HG03066 (cell line): ENCODE results near the gene PLXNA2.

ENCODE experiments used
- ATAC-seq: cut with Tn5 transposase; IDR thresholded peaks from one replicate; pipeline ENCODE4 v1.9.1; 2021; ENCODE audit warnings: low read depth; ENCODE audit not compliant: unreplicated experiment

The PLXNA2 gene

DNA sequence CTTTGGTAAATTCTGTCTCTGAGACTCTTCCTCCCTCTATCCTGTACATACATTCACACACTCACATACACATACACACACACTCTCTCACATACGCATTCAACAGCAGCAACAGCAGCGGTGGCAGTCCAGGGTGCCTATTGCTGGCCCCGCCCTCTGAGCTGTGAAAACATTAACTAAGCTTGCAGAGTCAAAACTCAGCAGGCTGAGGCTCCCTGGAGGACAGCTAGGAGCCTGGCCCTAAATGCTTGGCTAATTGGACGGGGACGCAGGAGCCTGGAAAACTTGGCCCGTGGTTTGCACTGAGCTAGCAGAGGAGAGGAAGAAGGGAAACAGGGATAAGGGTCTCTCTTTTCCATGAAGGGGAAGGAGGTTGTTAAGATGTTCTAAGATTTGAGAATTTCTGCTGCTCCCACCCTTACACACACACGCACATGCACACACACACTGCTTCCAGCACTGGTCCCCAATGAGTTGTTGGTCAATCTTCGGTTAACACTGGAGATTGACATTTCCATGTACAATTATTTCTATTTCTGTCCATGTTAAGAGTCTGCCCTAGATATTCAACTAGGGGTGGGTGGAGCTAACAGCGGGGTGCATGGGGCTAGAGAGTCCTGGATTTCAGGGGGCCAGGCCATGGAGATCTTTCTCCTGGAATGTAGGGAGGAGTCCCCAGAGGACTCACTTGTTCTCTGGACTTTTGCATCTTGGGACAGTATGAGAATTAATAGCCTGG, 94.2 kb downstream of the PLXNA2 start:
- no peak for ATAC-seq

DNA sequence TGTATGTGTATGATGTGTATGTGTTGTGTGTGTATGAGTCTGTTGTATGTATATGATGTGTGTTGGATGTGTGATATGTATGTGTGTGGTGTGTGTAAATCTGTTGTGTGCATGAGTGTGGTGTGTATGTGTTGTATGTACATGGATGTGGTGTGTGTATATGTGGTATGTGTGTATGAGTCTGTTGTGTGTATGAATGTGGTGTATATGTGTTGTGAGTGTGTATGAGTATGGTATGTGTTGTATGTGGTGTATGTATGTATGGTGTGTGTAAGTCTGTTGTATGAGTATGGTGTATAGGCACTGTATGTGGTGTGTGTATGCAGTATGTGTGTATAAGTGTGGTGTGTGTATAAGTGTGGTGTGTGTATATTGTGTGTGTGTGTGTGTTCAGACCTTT, 95.0 kb downstream of the PLXNA2 start:
- ATAC-seq = no peak

DNA sequence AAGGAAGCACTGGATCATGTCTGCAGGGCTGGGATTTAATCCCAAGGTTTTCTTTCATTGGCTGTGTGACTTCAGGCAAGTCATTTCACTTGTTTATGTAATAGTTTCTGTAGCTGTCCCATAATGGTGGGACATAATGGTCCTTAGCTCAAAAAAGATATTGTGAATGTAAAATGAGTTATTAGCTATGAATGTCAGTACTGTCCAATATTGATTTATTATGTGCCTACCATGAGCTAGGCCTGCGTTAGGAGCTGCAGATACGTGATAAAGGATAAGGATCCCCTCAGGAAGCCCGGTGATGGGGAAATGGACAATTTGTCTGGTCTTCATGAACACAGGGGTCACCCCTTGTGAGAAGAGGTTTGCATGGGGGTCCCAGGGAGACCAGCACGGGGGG, 95.8 kb downstream of the PLXNA2 start:
- ATAC-seq = no peak

DNA sequence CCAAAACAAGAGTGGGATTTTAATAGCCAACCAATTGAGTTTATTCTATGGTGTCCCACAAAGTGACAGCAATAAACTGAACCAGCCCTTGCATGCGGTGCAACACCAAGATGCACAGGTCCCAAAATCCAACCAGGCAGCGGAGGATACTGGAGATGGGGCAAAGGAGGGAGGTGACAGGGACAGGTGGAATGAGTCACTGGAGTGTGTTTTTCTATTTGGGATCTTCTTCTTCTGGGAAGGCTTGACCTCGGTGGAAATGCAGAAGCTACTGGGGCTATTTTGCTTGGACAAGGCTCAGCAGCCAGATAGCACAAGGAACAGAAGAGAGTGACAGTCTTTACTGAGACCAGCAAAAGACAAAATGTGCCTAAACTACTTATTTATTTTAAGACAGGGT, 97.5 kb downstream of the PLXNA2 start:
- ATAC-seq = no peak

DNA sequence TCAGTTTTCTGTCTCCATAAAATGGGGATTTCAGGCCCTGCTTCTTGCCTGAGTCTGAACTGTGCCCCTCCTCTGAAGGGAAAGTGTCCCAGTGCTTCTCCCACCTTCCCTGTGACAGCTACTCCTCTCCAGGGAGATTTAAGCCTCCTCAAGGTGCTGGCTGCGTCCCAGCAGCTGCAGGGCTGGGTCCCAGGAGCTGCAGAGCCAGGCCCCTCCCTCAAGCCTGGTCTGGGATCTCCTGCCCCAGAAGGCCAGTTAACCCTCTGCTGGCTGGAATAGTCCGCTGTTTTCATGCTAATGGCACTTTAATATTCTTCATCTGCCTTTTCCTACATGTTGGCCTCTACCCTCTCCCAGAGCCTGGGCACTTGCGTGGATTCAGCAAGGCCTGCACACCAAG, 99.0 kb downstream of the PLXNA2 start:
- ATAC-seq = no peak

DNA sequence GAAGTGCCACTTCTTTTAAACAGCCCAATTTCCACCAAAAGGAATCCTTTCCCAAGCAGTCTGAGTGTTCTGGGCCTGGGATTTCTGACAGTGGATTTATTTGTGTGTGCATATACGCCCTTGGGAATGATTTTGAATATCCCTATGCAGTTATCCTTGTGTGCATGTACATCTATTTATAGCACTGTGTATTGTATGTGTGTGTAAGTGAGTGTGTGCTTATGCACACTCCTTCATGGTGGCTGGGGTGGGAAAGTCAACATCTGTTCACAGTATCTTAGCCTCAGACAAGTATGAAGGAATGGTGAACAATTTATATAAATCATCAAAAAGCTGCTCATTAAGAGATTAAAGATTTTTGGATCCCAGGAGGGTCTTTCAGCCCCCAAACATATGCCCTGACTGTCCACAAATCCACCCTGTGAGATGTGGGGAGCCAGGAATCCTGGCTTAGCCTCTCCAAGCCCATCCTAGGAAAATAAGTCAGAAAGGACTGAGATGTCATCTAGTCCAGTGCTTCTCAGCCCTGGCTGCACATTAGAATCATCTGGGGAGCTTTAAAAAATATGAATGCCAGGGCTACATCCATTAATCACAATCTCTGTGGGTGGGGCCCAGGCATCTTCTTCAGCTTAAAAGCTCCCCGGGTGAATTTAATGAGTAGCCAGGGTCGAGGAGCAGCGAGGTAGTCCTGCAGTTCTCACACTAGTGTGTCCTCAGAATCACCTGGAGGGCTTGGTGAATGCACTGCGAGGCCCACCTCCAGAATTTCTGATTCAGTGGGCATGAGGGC, 101.4 kb downstream of the PLXNA2 start:
- no peak for ATAC-seq

DNA sequence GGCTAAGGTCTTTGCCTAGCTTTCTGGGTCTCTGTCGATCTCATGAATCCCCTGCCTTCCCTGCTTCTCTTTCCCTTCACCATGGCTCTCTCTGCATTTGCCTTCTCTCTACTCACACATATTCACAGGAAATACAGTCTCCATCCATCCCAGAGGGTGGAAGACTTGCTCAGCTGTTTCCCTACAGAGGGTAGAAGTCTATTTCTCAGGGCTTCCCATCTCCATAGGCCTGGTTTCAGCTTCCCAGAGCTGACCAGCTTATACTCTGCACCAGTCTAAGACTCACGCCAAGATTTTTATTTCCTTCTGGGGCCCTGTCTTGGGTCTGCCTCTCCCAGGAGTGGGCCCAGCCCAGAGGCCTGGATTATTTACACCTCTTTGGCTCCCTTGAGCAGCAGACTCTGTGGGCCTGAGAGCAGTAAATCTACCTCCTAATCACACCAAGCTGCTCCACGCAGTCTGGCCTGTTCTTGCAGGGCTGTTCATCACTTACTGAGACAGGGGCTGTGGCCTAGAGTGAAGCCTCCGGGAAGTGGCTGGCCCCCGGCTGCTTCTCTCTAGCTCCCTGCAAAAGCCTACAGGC, 102.5 kb downstream of the PLXNA2 start:
- no peak for ATAC-seq

DNA sequence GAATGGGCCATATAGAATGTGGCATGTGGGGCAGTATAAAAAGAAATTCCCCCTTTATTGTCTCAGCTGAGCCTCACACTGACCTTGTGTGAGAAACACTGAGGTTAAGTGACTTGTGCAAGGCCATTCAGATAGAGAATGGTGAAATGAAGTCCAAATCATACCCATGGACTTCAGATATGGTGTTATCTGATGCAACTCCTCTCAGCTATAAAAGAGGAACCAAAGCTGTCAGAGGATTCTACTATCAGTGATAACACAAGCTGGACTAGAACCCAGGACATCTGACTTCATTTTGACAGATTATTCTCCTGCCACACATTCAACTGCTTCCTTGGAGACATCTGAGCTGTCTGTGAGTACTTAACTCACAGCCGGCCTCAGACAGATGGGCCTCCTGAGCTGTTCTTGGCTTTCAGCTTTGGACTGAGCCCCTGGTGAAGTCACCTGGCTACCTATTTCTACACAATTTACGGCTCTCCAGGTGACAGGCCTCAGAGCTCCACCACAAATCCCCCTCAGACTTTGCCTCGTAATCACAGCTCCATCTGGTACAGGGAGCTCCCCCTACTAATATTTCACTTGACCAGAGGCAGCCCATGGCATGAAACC, 104.6 kb downstream of the PLXNA2 start:
- no peak for ATAC-seq

DNA sequence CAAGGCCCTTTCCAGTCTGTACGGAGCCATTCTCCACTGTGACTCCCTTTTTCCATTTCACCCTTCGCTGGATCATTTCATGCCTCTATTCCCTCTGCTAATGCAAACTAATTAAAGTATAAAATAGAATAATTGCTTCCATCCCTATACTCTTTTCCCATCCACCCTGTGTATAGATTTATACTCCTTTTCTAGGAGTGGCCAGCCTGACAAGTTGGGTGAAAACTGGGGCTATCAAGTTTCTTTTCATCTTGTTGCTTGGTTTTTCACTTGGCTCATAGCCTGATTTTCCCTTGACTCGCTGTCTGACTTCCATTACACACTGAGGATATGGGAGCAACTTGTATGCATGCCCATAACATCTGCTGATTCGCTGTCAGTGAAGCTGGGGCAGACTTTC, 107.0 kb downstream of the PLXNA2 start:
- ATAC-seq = no peak

DNA sequence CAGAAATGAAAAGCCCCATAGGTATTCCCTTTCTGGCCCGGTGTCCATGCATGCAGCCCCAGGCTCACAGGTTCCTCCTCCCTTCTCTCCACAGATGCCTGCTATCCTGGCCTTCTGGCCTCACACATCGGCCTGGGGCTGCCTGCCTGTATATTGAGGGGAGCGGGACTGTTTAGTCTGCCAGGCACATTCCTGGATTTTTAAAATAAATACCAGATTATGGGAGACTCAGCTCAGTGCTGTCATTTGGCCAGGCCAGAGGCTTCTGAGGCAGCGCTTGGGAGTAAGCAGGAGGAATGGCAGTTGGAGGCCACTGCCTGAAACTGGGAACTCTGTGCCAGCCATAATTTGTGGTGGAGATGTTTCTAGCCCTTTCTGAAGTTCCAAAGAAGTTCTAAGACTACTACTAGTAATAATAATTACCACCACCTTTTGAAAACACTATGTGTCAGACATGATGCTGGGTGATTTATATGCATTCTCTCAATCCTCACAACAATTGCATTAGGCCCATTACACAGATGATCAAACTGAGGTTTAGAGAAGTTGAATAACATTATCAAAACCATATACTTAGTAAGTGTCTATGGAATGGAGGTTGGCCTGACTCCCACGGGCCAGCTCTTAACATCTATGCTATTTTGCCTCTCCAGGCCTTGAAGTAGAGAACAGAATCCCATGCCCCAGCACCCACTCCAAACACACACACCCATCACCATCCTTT, 107.6 kb downstream of the PLXNA2 start:
- no peak for ATAC-seq

DNA sequence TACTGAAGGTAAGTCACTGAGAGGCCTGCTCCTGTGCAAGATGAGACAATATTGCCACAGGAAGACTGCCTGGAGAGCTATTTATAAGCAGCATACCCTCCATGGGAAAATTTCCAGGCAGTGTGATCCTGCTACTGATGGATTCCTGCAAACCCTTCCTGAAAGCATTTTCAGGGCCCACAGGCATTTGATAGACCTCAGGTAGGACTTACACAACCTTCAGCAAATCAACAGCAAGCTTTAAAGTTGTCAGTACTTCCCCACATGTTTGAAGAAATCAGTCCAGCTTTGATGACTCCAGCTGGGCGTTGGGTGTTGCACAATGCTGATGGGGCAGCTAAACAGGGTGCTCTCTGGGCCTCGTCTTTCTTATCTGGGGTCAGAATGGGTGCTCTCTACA, 108.8 kb downstream of the PLXNA2 start:
- no peak for ATAC-seq

DNA sequence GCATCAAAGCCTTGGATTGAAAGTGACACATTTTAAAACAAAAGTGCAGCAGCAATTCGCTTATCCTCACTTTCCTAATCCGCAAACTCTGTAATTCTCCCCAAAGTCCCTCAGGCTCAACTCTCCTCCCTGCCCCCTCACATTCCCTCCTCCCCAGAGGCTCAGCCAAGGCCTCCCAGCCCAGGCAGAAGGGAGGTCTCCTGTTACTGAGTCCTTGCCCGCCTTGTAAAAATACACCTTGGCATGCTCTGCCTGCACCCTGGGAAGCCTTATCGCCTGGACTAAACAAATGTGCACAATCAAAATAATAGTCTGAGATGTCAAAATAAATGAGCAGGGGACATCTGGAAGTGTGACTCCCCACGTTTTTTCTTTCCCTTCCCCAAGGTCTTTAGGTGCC, 109.7 kb downstream of the PLXNA2 start:
- no peak for ATAC-seq

DNA sequence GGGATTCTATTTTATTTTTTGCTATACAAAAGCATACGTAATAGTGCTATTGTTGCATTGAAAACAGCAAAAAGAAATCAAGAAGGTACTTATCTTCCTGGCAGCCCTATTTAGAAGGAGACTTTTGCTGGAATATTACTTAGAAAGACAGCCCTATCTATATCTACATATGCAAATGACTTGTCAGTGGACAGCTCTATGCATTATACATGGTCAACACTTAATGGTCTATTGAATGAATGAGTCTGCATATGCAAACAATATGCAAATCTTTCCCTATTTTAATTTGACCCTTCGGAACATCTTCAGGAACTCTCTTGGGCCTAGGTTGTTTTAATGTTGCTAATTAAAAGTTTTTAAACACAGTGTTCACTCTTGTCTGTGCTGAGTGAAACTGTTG, 110.8 kb downstream of the PLXNA2 start:
- ATAC-seq = no peak

DNA sequence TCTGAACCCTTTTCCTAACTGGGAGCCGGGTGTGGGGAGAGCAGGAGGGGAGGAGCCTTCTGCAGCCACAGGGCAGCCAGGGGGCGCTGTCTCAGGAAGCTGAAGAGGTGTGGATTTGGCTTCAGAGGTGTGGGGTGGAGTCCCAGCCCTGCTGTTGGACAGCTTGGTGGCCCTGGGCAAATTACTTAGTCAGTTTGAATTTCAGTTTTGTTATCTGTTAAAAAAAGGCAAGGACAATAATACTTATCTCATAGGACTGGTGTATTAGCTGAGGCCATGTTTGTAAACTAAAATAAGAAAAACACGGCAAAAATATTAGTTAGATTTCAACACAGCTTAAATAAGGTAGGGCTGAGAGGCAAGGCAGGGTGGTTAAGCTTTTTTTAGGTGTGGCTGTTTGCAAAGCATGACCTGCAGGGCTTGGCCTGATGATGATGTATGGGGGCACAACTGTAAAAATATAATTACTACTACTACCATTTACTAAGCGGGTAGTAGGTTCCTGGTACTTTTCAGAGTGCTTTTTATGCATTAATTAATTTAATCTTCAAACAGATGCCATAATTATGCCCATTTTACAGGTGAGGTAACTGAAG, 111.8 kb downstream of the PLXNA2 start:
- peak; percentile 94 for ATAC-seq

DNA sequence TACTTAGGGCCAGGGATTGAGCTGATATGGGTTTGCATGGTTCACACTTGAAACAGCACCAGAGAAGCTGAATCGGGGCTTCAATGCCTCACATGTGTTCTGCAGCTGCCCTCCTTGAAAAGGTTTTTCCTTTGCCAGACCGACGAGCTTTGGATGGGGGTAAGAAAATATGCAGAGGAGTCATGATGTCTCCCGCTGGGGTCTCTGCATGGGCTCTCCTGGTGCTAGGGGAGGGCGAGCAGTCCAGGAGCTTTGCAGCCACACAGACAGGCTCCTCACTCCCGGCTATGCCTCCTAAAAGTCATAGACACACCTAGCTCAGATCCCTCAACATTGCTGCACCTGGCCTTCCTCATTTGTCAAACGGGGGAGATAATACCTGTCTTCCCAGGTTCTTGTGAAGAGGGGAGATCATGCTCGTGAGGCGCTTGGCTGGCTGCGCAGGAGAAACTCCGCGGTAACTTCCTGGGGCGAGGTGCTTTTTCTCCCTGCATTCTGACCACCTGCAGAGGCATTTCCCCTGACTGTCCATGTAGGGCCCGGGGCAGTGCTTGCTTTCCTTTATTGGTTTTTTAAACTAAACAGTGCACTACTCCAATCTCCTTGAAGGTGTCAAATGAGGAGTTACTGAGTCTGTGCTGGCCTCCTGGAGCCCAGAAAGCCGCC, 112.4 kb downstream of the PLXNA2 start:
- ATAC-seq = peak; percentile 25

DNA sequence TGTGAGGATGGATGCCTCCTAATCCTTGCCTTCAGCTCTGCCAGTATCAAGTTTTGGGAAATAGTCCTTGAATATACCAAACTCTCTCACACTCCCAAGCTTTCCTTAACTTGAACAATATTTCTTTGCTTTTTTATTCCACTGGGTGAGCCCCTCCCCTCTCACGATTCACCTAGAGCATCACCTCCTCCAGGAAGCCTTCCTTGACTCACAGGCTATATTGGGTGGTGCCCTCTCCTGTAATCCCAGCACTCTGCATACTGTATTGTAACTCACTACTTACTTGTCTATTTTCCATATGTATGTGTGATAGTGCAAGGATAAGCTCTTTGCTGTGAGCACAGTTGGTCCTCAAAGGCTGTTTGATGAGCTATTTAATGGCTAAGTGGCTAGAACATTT, 114.7 kb downstream of the PLXNA2 start:
- ATAC-seq = no peak

DNA sequence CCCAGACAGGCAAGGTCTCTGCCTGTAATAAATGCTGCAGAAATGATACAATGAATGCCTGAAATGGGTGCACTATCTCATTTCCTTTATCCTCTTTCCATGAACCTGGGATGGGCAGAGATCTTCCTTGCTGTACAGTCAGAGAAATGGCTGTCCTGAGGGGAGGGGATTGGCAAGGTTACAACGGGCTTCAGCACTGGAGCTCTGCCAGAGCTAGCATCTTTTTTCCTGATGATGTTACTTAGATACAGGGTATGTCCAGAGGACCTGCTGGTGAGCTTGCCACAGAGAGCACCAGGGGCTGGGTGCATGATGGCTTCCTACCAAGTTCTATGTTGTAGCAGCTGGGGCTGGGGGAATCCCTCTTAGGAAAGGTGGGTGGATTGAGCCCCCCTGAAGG, 115.1 kb downstream of the PLXNA2 start:
- ATAC-seq = no peak

DNA sequence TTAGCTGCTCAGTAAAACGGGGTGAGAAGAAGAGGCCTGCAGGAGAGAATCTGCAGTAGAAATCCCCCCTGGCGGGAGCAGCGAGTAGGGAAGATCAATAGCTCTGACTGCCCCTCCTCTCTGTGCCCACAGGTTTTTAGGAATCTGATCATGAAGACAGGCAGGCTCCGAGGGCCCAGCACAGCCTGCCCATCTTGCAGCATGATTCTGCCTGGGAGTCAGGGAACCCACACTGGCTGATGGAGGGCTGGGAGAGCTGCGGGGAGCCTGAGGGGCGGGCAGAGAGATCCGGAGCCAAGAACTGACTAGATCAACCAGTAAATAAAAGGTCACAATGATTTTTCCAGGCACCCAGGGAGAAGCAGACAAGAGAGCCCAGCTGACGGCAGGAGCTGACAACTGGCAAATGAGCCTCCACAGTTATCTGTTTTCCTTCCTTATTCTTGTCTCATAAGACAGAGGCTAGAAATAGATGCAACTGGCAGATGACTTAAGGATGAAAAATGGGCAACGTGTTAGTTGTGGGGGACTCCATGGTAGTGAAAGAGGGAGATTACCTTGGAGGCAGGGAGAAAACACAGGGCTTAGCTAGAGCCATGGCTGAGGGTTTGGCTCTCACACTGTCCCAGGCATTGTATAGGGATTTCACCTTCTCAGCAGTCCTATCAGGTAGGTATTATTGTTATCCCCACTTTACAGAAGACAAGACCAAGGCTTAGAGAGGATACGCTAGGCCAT, 116.2 kb downstream of the PLXNA2 start:
- ATAC-seq = no peak

DNA sequence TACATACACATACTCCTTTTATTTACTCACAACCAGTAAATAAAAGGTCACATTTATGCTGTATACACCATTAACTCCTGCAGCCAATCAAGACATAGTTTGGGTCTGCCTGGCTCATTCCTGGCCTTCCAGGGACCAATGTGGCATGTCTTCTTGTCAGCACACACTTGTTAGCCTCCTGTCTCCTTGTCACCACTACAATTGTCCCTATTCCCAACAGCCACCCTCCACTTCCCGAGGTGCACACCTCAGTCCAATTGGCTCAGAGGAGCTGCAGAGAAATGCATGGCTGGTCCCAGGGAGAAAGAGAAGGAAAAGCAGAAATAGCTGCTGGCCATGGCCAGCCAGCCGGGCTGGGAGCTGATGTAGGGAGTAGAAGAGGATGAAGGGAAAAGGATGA, 116.9 kb downstream of the PLXNA2 start:
- no peak for ATAC-seq
